HL-60/S4 treated with retinoic acid at 250 ng/mL for 4 days and 3 days (cell line): ENCODE measurements around the gene HNRNPR.
"Not testable (repeated sequence)": the region's sequence is repeated elsewhere in the genome, so short reads cannot be mapped to it uniquely, and the experiment has no call there.

Experiments
- in situ Hi-C: fragments of 300-500 bp; cut with MboI; formaldehyde crosslinking; loops from 2 replicates; pipeline ENCODE4 v1.7.0; 2022; ENCODE audit warnings: low sequenced_read_pairs

HNRNPR gene

GRCh38 chr1:23331713-23332112 lies 12.4 kb downstream of the HNRNPR start:
- in situ Hi-C loops, result no loop called here

- in situ Hi-C loops, result no loop called here
Observed at GRCh38 chr1:23330846-23331245, 13.2 kb downstream of the HNRNPR start.

- in situ Hi-C loops, result no loop called here
Observed at GRCh38 chr1:23325393-23325792, 18.7 kb downstream of the HNRNPR start.

GRCh38 chr1:23322770-23323169 lies 21.3 kb downstream of the HNRNPR start:
- in situ Hi-C loops, result no loop called here

GRCh38 chr1:23310280-23310679 lies 33.8 kb downstream of the HNRNPR start:
- in situ Hi-C loops, result not testable (repeated sequence)

GRCh38 chr1:23304140-23304620 lies 39.9 kb downstream of the HNRNPR start:
- in situ Hi-C loops, result no loop called here

GRCh38 chr1:23303524-23303923 lies 40.6 kb downstream of the HNRNPR start:
- in situ Hi-C loops, result no loop called here

- in situ Hi-C loops, result no loop called here
Observed at GRCh38 chr1:23296931-23297330, 47.2 kb downstream of the HNRNPR start.

- in situ Hi-C loops, result no loop called here
Observed at GRCh38 chr1:23291706-23292105, 52.4 kb downstream of the HNRNPR start.

GRCh38 chr1:23290836-23291565 lies 53.1 kb downstream of the HNRNPR start:
- in situ Hi-C loops, result no loop called here

GRCh38 chr1:23288671-23289070 lies 55.4 kb downstream of the HNRNPR start:
- in situ Hi-C loops, result no loop called here

GRCh38 chr1:23288201-23288600 lies 55.9 kb downstream of the HNRNPR start:
- in situ Hi-C loops, result no loop called here

GRCh38 chr1:23286401-23286800 lies 57.7 kb downstream of the HNRNPR start:
- in situ Hi-C loops, result no loop called here

GRCh38 chr1:23283667-23284602 lies 60.1 kb downstream of the HNRNPR start:
- in situ Hi-C loops, result no loop called here

GRCh38 chr1:23282957-23283356 lies 61.1 kb downstream of the HNRNPR start:
- in situ Hi-C loops, result no loop called here

GRCh38 chr1:23278717-23279116 lies 65.4 kb downstream of the HNRNPR start:
- in situ Hi-C loops, result loop anchor here (10.0 kb wide), 1 partner anchor 304 kb away; the partner anchor contains the start of gene LACTBL1

GRCh38 chr1:23276531-23276930 lies 67.6 kb downstream of the HNRNPR start:
- in situ Hi-C loops, result loop anchor here (10.0 kb wide), 1 partner anchor 302 kb away; the partner anchor contains the start of gene LACTBL1

GRCh38 chr1:23274134-23274505 lies 70.0 kb downstream of the HNRNPR start:
- in situ Hi-C loops, result loop anchor here (10.0 kb wide), 1 partner anchor 299 kb away; the partner anchor contains the start of gene LACTBL1

- in situ Hi-C loops, result loop anchor here (10.0 kb wide), 1 partner anchor 299 kb away; the partner anchor contains the start of gene LACTBL1
Observed at GRCh38 chr1:23273450-23274133, 70.5 kb downstream of the HNRNPR start.

- in situ Hi-C loops, result no loop called here
Observed at GRCh38 chr1:23263380-23263887, 80.7 kb downstream of the HNRNPR start.

- in situ Hi-C loops, result not testable (repeated sequence)
Observed at GRCh38 chr1:23258082-23258481, 86.0 kb downstream of the HNRNPR start.
